ENCODE data around the gene VSTM4.

The VSTM4 gene

GRCh38 chr10:49115015-49115795 lies at the start of gene VSTM4:
Gene VSTM4, minus strand, starts transcription at chr10:49115522. Its CDS starts 37 bp downstream, at chr10:49115485.
- no peak for DNase-seq (ENCODE audit: low read depth, low spot score)

- DNase-seq (ENCODE audit: low read depth, low spot score), result no peak
These were observed 49.4 kb upstream of the VSTM4 start for GRCh38 chr10:49164559-49165188.

DNA sequence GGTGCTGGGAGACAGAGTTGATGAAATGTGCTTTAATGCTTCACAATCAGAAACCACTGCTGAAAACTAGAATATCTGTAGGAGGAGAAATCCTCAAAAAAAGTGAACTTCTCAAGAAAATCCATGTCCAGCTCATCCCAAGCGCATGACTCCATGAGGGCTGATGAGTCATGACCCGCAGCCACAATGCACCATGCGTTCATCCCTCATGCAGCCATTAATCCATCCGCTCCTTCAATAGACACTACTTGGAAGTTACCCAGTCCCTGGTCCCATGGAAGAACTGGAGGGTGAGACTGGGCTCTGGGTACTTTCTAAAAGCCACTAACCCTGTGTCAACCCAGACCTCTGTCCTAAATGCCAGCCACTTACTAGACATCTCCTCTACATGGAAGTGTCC lies 48.4 kb upstream of the VSTM4 start:
- DNase-seq (ENCODE audit: low read depth, low spot score), result no peak

DNA sequence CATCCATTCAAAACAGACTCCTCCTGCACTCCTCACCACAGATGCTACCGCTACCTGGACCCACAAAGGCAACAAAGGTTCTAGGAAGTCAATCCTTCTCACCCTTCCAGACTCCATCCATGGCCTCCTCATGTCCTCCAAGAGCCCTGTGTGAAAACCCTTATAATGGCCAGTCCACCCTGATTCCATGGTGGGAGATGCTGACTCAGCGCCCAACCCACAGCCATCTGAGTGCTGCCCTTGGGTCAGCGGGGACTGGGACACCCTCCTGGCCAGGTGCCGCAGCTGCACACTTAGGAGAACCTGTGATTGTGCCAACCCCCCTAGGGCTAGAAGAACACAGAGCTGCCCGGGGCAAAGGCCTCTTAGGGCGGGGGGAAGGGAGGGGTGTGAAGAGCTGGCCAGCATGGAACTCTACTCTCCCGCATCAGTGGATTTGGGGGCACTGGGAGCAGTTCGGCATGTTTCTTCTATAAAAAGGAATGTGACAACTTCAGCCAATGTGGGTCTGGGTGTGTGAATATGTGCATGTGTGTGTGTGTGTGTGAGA lies 47.5 kb upstream of the VSTM4 start:
- DNase-seq (ENCODE audit: low read depth, low spot score), result no peak

- DNase-seq (ENCODE audit: low read depth, low spot score), result no peak
These were observed 46.7 kb upstream of the VSTM4 start for GRCh38 chr10:49162063-49162462.

- DNase-seq (ENCODE audit: low read depth, low spot score), result no peak
These were observed 46.2 kb upstream of the VSTM4 start for GRCh38 chr10:49161411-49161997.

- DNase-seq (ENCODE audit: low read depth, low spot score), result no peak
These were observed 45.5 kb upstream of the VSTM4 start for GRCh38 chr10:49160814-49161213.

- DNase-seq (ENCODE audit: low read depth, low spot score), result no peak
These were observed 44.8 kb upstream of the VSTM4 start for GRCh38 chr10:49160110-49160509.

- DNase-seq (ENCODE audit: low read depth, low spot score), result no peak
These were observed 43.6 kb upstream of the VSTM4 start for GRCh38 chr10:49158915-49159314.

DNA sequence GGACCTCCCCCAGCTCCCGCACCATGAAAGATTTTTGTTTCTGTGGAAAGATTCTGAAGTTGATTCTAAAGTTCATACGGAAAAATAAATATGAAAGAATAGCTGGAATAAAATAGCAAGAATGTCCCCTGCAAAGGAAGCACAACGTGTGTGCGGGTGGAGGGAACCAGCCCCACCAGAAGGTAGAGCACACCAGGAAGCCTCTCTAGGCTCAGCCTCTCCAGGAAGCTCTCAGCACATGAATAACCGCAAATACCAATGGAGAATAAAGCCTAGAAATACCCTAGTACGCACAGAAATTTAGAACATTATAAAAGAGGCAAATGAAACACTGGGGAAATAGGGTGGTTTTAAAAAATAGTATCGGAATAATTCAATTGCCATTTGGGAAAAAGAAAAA lies 43.1 kb upstream of the VSTM4 start:
- no peak for DNase-seq (ENCODE audit: low read depth, low spot score)

DNA sequence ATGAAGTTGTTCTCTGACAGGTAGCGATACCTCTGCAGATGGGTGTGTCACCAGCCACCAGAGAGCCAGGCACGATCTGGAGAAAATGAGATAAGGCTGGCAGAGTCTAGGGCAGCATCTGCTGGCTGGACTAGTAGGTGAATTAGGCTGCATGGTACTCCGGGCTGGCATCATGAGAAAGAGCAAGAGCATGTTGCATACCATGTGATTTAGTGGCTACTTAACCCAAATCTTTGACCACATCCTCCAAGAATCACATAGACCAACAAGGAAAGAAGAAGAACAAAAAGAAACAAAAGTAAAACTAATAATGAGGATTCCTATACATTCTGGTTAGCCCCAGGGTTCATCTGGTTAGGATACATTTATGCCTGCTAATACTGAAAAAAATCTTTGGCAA lies 41.9 kb upstream of the VSTM4 start:
- no peak for DNase-seq (ENCODE audit: low read depth, low spot score)

DNA sequence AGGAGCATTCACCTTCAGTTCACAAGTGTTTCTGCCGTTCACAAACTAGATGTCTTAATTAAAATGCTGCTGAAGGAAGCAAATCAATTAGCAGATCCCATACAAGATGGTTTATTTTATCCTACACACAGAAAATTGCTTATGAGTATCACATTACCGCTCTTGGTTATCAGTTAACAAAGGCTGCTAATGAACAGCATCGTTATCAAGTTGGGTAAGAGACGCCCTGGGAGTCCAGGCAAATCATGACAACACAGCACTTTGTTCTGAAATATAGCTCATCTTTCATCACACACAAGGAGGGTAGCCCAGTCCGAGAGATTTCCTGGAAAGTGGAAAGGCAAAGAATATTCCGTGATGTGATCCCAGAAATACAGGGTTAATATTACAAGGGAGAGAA lies 39.3 kb upstream of the VSTM4 start:
- no peak for DNase-seq (ENCODE audit: low read depth, low spot score)

DNA sequence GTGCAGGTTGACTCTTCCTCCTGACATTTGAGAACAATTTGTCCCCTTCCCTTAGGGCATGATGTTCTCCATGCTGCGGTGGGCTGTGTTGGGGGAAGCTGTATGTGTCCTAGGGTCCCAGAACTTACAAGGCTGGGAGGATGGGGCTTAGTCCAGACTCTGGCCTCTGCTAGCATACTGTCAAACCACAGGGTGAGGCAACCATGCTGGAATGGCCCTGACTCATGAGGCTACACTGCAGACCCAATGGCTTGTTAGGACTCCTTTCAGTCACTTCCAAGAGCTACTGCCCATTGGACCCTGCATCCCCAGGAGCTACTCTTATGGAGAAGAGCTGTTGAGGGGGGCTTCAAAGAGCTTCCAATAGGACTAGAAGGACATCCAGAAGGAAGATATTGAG lies 38.6 kb upstream of the VSTM4 start:
- DNase-seq (ENCODE audit: low read depth, low spot score), result no peak

GRCh38 chr10:49153115-49153514 lies 37.8 kb upstream of the VSTM4 start:
- no peak for DNase-seq (ENCODE audit: low read depth, low spot score)

DNA sequence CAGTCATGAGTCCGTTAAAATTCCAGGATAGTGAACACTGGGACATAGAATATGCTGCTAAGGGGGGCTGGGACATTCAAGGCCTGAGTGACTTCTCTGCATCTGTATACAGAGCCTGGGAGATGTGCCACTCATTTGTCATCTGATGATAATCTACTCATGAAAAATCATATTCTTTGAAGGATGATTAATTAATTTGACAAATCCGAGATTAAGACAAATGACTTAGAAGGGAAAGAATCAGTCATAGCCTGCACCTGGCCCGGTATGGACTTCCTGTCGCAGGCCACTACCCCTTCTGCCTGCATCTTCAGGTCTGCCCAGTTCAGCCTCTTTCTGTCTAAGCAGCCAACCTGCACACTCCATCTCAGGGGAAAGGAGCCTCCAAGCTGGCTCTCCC lies 37.3 kb upstream of the VSTM4 start:
- DNase-seq (ENCODE audit: low read depth, low spot score), result no peak

GRCh38 chr10:49152037-49152436 lies 36.7 kb upstream of the VSTM4 start:
- DNase-seq (ENCODE audit: low read depth, low spot score), result no peak

GRCh38 chr10:49151481-49151880 lies 36.2 kb upstream of the VSTM4 start:
- no peak for DNase-seq (ENCODE audit: low read depth, low spot score)

GRCh38 chr10:49151025-49151445 lies 35.7 kb upstream of the VSTM4 start:
- no peak for DNase-seq (ENCODE audit: low read depth, low spot score)

- no peak for DNase-seq (ENCODE audit: low read depth, low spot score)
These were observed 35.1 kb upstream of the VSTM4 start for GRCh38 chr10:49150426-49150825.

DNA sequence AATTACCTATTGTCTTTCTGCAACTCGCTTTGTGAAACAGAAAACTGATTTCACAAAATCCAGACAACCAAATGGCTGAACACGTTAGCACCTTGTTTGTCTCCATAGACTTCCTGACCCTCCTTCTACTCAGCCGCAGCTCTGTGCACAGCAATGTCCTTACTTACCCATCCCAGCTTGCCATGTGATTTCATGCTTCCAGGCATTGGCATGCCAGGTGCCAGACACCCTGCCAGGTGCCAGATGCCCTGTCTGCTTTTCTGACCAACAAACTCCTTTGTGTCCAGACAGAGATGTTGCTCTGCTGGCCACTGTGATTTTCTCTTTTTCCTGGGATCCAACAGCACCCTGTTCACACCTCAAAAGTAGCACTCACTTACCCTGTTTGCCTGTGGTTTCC lies 34.6 kb upstream of the VSTM4 start:
- DNase-seq (ENCODE audit: low read depth, low spot score), result no peak

DNA sequence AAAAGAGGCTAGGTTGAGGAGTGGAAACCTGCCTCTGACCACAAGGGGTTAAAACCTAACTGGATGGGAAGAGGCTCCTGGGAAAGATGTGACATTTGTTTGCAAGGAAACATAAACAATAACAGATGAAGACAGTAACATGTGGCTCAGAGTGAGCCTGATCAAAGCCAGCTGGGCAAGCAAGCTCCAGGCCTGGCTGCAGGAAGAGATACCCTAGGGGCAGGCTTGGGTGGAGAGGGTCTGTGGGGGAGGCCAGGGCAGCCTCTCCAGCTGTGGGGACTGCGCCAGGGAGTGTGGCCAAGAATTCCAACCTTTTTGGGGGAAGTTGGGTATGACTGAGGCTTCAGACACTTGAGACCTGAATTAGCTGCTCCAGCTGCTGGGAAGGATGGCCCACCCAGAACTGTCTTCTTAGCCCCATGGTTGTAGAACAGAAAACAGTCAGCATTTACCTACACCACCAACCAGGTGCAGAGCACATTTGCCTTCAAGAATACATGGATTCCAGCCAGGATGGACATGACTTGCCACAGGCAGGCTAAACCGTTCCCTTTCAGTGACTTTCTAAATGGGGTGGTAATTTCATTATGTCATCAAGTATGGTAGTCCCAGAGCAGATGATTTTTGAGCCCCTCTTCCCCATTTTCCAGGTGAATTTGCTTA lies 28.9 kb upstream of the VSTM4 start:
- no peak for DNase-seq (ENCODE audit: low read depth, low spot score)

DNA sequence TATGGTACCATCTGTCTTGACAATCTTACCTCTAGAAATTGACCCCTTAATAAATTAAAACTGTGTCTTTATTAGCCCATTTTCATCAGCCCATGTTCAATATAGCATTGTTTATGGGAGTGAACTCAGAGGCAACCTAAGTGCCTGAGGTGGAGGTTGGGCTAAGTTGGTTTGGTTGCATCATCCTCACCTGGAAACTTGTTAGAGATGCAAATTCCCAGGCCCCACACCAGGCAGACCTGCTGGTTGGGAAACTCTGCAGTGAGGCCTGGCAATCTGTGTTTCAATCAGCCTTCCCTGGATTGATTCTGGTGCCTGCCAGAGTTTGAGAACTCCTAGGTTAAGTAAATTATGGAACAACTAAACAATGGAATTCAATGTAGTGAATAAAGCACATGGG lies 27.9 kb upstream of the VSTM4 start:
- no peak for DNase-seq (ENCODE audit: low read depth, low spot score)
